GM18508 (cell line): Measurements from ENCODE around the gene SGCG.
"Not testable (repeated sequence)": the region's sequence is repeated elsewhere in the genome, so short reads cannot be mapped to it uniquely, and the experiment has no call there.

Experiments
- ATAC-seq: cut with Tn5 transposase; IDR thresholded peaks from one replicate; pipeline ENCODE4 v1.9.1; 2021; ENCODE audit warnings: moderate number of reproducible peaks; ENCODE audit not compliant: insufficient read depth, unreplicated experiment

SGCG gene

GRCh38 chr13:23203516-23203915 lies 22.7 kb downstream of the SGCG start:
- ATAC-seq: no peak

DNA sequence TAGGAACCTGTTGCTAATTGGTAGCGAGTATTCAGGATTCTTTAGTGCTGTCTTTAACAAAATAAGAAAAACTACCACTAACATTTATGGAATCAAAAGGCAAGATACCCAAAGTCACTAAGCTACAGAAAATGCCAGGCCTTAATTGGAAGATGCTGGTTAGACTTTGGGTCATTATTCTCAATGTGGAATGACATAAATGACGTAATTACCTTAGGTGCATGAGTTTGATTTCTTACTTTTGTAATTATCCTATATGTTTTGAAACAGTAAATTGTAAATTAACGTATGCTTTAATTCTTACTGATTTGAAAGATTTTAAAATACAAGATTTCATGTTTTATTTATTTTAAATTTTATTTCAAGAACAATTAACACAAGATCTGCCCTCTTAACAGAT lies 25.0 kb downstream of the SGCG start:
- no peak for ATAC-seq

- ATAC-seq: no peak
These were observed 31.9 kb downstream of the SGCG start for GRCh38 chr13:23212671-23213070.

DNA sequence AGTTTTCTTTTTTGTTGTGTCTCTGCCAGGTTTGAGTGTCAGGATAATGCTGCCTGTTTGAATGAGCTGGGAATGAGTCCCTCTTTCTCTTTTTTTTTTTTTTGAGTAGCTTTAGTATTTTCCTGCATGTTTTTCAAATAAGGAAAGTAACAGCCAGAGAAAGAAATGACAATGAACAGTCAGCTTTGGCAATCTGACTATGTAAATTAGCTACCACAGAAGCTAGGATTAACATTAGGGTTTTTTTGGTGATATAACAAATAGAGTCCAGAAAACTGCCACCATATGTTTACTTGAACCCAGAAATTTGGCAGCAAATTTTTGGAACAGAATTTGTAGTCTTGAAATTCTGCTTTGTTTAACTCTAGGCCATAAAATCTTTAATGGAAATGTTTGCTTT lies 50.5 kb downstream of the SGCG start:
- no peak for ATAC-seq

- ATAC-seq: no peak
These were observed 55.2 kb downstream of the SGCG start for GRCh38 chr13:23235994-23236393.

- ATAC-seq: no peak
These were observed 62.3 kb downstream of the SGCG start for GRCh38 chr13:23243066-23243465.

DNA sequence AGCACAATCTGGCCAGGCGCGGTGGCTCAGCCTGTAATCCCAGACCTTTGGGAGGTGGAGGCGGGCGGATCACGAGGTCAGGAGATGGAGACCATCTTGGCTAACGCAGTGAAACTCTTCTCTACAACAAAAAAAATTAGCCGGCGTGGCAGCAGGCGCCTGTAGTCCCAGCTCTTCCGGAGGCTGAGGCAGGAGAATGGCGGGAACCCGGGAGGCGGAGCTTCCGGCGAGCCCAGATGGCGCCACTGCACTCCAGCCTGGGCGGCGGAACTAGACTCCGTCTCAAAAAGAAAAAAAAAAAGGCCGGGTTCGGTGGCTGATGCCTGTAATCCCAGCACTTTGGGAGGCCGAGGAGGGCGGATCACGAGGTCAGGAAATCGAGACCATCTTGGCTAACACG lies 67.6 kb downstream of the SGCG start:
- ATAC-seq: not testable (repeated sequence)

GRCh38 chr13:23254506-23254905 lies 73.7 kb downstream of the SGCG start:
- no peak for ATAC-seq

DNA sequence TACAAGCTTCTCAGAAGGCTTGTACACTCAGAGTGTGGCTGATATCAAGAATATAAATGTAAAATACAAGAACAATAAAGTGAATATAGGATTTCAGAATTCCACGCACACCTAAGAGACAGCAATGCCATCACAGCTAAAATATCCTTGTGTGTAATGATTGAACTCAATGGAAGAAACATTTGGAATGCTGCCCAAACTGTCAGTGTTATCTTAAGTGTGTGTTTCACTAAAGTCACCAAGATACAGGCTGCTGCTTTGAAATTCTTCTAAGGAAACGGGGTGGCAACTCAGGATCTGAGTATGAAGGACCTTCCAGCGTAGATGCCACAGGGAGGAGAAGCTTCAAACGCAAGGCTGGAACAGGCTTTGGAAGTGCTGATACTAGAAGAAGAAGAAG lies 86.8 kb downstream of the SGCG start:
- ATAC-seq: no peak

- ATAC-seq: peak; percentile 93
These were observed 87.7 kb downstream of the SGCG start for GRCh38 chr13:23268441-23268840.

DNA sequence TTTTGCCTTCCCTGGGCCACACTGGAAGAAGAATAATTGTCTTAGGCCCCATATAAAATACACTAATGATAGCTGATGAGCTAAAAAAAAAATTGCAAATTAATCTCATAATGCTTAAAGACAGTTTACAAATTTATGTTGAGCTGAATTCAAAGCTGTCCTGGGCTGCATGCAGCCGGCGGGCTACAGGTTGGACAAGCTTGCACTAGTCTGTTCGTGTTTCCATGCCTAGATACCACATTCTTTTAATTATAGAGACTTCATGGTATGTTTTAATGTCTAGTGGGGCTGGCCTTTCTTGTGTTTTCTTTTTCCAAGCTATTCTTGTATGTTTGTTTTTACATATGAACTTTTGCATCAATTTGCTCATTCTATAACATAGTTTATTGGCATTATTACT lies 90.6 kb downstream of the SGCG start:
- no peak for ATAC-seq

GRCh38 chr13:23273498-23273897 lies 92.7 kb downstream of the SGCG start:
- ATAC-seq: no peak

- no peak for ATAC-seq
These were observed 98.5 kb downstream of the SGCG start for GRCh38 chr13:23279321-23279720.

GRCh38 chr13:23288564-23288963 lies 107.8 kb downstream of the SGCG start:
- no peak for ATAC-seq

DNA sequence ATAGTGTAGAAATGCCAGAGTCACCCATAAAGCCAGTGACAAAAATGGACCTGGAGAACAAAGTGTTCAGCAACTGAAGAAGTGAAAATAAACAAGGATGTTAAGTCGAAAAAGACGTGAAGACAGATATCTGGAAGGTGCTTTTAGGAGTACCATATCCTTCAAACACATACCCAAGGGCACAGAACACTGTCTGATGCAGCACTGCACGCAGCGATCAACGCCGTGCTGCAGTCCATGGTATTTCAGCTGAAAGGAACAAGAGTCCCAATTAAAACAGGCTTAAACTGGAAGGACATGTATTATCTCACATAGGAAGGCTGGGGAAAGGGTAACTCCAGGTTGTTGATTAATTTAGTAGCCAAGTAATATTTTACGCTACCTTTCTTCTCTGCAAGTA lies 108.2 kb downstream of the SGCG start:
- no peak for ATAC-seq

GRCh38 chr13:23289917-23290357 lies 109.2 kb downstream of the SGCG start:
- ATAC-seq: no peak

DNA sequence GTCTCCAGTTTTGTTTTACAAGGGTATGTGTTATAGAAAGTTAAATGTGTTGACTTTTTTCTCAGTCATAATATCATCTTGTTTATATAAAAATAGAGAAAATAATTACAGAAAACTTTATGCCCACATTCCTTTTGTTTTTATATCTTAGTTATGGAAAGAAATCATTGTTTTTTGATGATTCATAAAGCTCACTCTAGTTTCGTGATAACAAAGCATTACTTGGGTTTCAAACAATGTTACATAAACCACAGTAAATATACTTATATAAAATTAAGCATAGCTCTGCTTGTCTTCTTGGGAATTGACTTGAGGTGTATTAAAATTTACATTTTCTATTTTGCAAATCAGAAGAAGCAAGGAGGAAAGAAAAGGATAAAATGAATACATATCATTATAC lies 111.8 kb downstream of the SGCG start:
- no peak for ATAC-seq

GRCh38 chr13:23314837-23315236 lies 134.1 kb downstream of the SGCG start:
- ATAC-seq: not testable (repeated sequence)

DNA sequence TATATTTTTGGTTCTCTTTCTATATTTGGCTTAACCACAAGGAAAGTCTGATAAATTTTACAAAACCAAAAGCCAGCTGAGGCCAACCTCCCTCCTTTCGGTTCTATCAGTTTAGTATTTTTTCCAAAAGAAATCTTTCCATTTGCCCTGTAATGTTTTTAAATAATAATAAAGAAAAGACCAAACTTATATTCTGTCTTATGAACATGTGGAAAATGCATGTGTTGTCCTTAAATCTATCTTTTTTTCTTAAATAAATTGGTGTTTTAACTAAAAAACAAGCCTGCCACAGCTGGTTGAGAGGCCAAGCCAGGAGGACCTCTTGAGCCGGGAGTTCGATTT lies 139.1 kb downstream of the SGCG start:
- no peak for ATAC-seq

- ATAC-seq: peak; percentile 12
These were observed 140.3 kb downstream of the SGCG start for GRCh38 chr13:23320926-23321534.

DNA sequence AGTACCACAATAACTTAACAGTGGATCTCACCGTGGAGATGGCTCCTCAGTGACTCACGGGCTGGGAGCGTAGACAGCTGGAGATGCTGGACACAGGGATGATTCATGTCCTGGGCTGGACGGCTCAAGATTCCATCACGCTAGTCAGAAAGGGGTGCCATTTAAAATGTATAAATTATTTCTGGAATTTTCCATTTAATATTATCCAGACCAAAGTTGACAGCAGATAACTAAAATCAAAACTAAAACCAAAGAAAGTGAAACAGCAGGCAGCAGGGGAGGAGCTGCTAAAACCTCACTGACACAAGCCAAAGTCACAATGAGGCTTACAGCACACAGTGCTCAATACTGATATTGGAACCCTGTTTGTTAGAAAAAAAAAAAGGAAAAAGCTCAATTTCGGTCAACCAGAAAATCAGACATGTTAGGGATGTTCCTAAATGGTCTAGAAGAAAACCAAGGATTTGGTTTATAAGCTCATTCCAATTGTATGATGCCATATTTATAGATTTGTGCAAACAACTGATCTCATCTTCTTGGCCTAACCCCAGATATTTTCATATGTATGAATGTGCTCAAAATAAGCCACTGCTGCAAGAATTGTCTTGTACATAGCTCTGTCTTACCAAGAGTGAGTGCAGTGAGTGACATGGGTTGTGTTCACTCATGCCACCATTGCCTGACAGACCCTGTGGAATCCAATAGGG lies 140.9 kb downstream of the SGCG start:
- ATAC-seq: peak; percentile 83
